K562 (cell line): ENCODE results near the gene SLC16A6. TPM values are rescaled to one million over a fixed set of nuclear protein-coding genes. Genes with fewer than 3 reads are reported as not detected.

Experiments used
- ARID3B ChIP-seq: fragments of 250-450 bp; sonication (Bioruptor Pico); IDR thresholded peaks from 2 replicates; pipeline ENCODE4 v1.4.0; 2020; ENCODE audit warnings: borderline replicate concordance
- CBX8 ChIP-seq: fragments of 200-600 bp; sonication (generic); IDR thresholded peaks from 2 replicates; pipeline ENCODE4 v1.6.1; 2012; ENCODE audit warnings: borderline replicate concordance, mixed run types, low read depth, mild to moderate bottlenecking, moderate library complexity, mixed read lengths, low read length, control low read depth, inconsistent platforms; ENCODE audit not compliant: poor library complexity, severe bottlenecking; ENCODE audit errors: extremely low read depth
- CSDE1 ChIP-seq, 2 experiments: fragments of 450-650 bp; IDR thresholded peaks; 2 replicates each; pipeline ENCODE4 v1.6.1; 2016; ENCODE audit warnings: mild to moderate bottlenecking in 1 of 2
- ETV1 ChIP-seq: fragments of 450-650 bp; conservative IDR thresholded peaks from 2 replicates; pipeline ENCODE4 v1.6.1; 2016; ENCODE audit warnings: missing genetic modification characterization, control low read depth, low read depth, missing compliant biosample characterization
- IRF1 ChIP-seq: sonication (generic); formaldehyde crosslinking; IDR thresholded peaks from 2 replicates; pipeline ENCODE4 v1.8.0; 2022; ENCODE audit warnings: missing genetic modification reagents, mild to moderate bottlenecking, borderline replicate concordance
- MEIS2 ChIP-seq: fragments of 450-650 bp; IDR thresholded peaks from 2 replicates; pipeline ENCODE4 v1.6.1; 2014; ENCODE audit warnings: mild to moderate bottlenecking; ENCODE audit not compliant: partially characterized antibody
- NR0B1 ChIP-seq: fragments of 450-650 bp; IDR thresholded peaks from one replicate; pipeline ENCODE4 v1.6.1; 2018; ENCODE audit warnings: mild to moderate bottlenecking, moderate library complexity; ENCODE audit not compliant: partially characterized antibody
- RBFOX2 ChIP-seq: fragments of 200-400 bp; formaldehyde crosslinking; IDR thresholded peaks from 2 replicates; pipeline ENCODE4 v1.6.1; 2017; ENCODE audit warnings: low read depth, mild to moderate bottlenecking, low read length, moderate library complexity
- RBM15 ChIP-seq: fragments of 200-400 bp; formaldehyde crosslinking; IDR thresholded peaks from 2 replicates; pipeline ENCODE4 v1.6.1; 2018; ENCODE audit warnings: mild to moderate bottlenecking, low read length, moderate library complexity; ENCODE audit not compliant: insufficient read depth
- TBL1XR1 ChIP-seq, 2 experiments: IDR thresholded peaks; 2 replicates each; pipeline ENCODE4 v1.6.1; 2012; ENCODE audit warnings: improper control_type of control experiment in 2 of 2, low read length in 2 of 2, mild to moderate bottlenecking in 1 of 2
- UBTF ChIP-seq, 2 experiments: IDR thresholded peaks; 2 replicates each; pipeline ENCODE4 v1.6.1; 2012; ENCODE audit warnings: improper control_type of control experiment in 2 of 2, low read depth in 2 of 2, low read length in 2 of 2, borderline replicate concordance in 1 of 2
- ZBTB33 ChIP-seq: sonication (generic); formaldehyde crosslinking; IDR thresholded peaks from 2 replicates; pipeline ENCODE4 v1.8.1; 2023; ENCODE audit warnings: mild to moderate bottlenecking, missing genetic modification reagents
- ZNF165 ChIP-seq: fragments of 250-450 bp; sonication (Bioruptor Pico); IDR thresholded peaks from 2 replicates; pipeline ENCODE4 v1.4.0; 2020; ENCODE audit warnings: borderline replicate concordance
- ZNF449 ChIP-seq: fragments of 250-450 bp; sonication (Bioruptor Pico); IDR thresholded peaks from 2 replicates; pipeline ENCODE4 v1.8.0; 2022; ENCODE audit warnings: moderate library complexity, mild to moderate bottlenecking, inconsistent platforms
- polyA plus RNA-seq, 8 experiments: library from polyadenylated mRNA; depleted of rRNA in 4 of 8; stranded (reverse) in 5 of 8; unstranded in 3 of 8; fragments of >200 nt; fragmentation: Nextera tagmentation in 2 of 8; fragmentation: Illumina TruSeq in 1 of 8; extraction: Ambion mirVana in 2 of 8; extraction: Trizol in 1 of 8; gene quantifications; 2 replicates each; pipeline versions ENCODE4 v1.2.1 to v1.2.3, GENCODE V29; 2011 to 2014; ENCODE audit warnings: inconsistent platforms in 1 of 8, missing spikeins in 1 of 8
- total RNA-seq, 7 experiments: library from RNA; depleted of rRNA in 6 of 7; stranded (reverse); fragments of >200 nt in 6 of 7; fragmentation: Illumina TruSeq in 2 of 7; extraction: Trizol in 2 of 7; gene quantifications; 2 replicates each; pipeline versions ENCODE4 v1.2.1 to v1.2.3, GENCODE V29; 2011 to 2021; ENCODE audit warnings: low replicate concordance in 1 of 7

The SLC16A6 gene
- total and polyA plus RNA-seq, 9 of the 15 experiments (the other 6 are each of a cell fraction or from before 2014, with no cell fraction given), result 0.05 to 0.31 (median 0.15) TPM

GRCh38 chr17:68247445-68248198, 43.3 kb downstream of the SLC16A6 start, which contains the start of gene AMZ2 (continued):
- no peak for TF ChIP-seq RBM15
- no peak for TF ChIP-seq TBL1XR1 (IDR thresholded peaks at IDR 0.05; ENCODE audit: low read length in 2 of 2)
- TF ChIP-seq CSDE1 (IDR thresholded peaks at IDR 0.05), result no peak
- TF ChIP-seq MEIS2, result peak; percentile 94
- no peak for TF ChIP-seq NR0B1
- TF ChIP-seq ZNF449 (CRISPR knock-in tag), result no peak
- TF ChIP-seq ZNF165 (CRISPR knock-in tag), result no peak
- TF ChIP-seq UBTF (IDR thresholded peaks at IDR 0.05; ENCODE audit: borderline replicate concordance in 1 of 2, low read depth in 2 of 2, low read length in 2 of 2), result peak in 1 of 2 experiments; percentile 76; a peak in 1 of 4 replicates
- TF ChIP-seq ARID3B (CRISPR knock-in tag), result no peak
- TF ChIP-seq CBX8, result no peak
- TF ChIP-seq RBFOX2, result peak; percentile 98
- peak; percentile 12; the same call in 1 of the 2 replicates for TF ChIP-seq IRF1 (CRISPR knock-in tag)
- TF ChIP-seq ETV1, result no peak
- 0 out of 2 replicates have a peak, but pooled peaks have one; percentile 49 for TF ChIP-seq ZBTB33 (CRISPR knock-in tag)
